H54 (cell line): ENCODE results near the gene NSF.
A peak's percentile ranks its signal among the peaks of the same experiment; 100 is the strongest.
"Not testable (repeated sequence)": the region's sequence is repeated elsewhere in the genome, so short reads cannot be mapped to it uniquely, and the experiment has no call there.

Experiments used
- DNase-seq: peaks from one replicate; pipeline ENCODE4 v3.0.0; 2011; ENCODE audit warnings: low spot score, mixed read lengths; ENCODE audit not compliant: insufficient read length
- FAIRE-seq: peaks from 3 replicates; lab custom pipeline; 2011; peaks lifted over from hg19 to GRCh38; lab: Jason Lieb, UNC

Gene NSF

DNA sequence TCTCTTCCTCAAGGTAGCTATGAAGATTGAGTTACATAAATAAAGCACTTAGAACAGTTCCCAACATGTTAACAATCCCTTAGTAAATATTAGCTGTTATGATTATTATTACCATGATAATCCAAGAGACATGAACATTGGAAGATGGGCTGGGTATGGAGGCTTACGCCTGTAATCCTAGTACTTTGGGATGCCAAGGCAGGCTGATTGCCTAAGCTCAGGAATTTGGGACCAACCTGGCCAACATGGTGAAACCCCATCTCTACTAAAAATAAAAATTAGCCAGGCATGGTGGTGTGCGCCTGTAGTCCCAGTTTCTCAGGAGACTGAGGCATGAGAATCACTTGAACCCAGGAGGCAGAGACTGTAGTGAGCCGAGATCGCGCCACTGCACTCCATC lies 34.3 kb downstream of the NSF start:
- not testable (repeated sequence) for DNase-seq, FAIRE-seq

DNA sequence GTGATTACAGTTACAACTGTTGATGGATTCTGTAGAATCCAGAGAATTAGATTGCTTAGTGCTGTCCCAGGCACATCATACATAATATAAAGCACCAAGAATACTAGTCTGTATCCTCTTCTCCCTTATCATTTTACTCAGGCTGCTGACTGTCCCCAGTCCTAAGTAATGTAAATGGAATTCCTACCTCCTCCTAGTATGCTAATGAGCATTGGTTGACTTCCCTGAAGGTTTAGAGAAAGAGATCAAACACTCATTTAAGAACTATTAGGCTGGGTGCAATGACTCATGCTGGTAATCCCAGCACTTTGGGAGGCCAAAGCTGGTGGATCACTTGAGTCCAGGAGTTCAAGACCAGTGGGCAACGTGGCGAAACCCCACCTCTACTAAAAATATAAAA lies 37.0 kb downstream of the NSF start:
- DNase-seq = not testable (repeated sequence)
- peak; percentile 93 for FAIRE-seq

DNA sequence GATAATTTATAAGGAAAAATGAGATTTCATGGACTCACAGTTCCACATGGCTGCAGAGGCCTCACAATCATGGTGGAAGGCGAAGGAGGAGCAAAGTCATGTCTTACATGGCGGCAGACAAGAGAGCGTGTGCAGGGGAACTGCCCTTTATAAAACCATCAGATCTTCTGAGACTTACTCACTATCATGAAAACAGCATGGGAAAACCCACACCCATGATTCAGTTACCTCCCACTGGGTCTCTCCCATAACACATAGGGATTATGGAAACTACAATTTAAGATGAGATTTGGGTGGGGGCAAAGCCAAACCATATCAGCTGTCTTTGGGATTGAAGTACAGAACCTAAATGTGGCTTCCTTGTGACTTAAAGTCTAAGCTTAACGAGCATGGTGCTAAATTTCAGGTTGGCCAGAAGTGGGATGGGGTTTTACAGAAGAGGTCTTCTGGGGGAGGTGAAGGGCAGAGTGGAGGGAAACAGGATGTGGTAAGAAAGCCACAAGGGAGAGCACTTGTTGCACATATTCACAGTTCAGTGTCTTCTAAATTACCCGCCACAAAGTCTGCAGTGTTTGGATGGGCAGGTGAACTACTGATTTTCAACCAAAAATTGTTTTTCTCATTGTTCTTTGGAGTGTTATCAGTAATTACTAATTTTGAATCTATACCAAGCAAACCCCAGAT lies 38.4 kb downstream of the NSF start:
- not testable (repeated sequence) for DNase-seq, FAIRE-seq

DNA sequence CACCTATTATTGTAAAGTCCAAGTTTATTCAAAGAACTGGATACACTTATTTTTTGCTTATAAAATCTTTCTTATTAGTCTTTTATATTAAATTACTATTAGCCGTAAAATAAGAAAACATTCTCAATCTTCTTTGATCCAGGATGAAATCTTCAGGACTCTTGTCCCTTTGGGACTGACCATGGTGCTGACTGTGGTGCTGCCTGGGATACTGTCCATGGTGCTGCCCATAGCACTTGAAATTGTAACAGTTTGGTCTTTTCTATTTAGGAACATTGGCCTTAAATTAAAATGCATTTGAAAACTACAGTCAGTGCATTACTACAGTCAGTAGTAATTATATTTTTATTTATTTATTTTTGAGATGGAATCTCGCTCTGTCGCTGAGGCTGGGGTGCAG lies 41.7 kb downstream of the NSF start:
- not testable (repeated sequence) for DNase-seq
- peak; percentile 27 for FAIRE-seq

DNA sequence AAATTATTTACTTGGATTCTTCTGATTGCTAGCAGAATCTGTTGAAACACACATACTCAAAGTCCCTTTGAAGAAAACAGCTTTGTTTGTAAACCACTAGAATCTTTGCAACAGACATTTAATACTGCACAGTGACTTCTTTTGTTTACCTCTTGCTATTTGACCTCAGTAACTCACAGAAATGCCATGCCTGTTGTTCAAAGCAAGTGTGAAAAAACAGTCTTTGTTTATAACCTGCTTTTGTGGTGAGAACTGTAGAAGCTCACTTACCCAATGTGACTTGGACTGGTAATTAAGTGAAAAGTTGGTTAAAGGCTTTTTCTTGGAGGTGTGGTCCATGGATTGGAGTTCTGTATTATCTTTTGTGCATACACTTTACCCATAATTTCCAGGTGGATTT lies 44.4 kb downstream of the NSF start:
- not testable (repeated sequence) for DNase-seq
- peak; percentile 36 for FAIRE-seq

DNA sequence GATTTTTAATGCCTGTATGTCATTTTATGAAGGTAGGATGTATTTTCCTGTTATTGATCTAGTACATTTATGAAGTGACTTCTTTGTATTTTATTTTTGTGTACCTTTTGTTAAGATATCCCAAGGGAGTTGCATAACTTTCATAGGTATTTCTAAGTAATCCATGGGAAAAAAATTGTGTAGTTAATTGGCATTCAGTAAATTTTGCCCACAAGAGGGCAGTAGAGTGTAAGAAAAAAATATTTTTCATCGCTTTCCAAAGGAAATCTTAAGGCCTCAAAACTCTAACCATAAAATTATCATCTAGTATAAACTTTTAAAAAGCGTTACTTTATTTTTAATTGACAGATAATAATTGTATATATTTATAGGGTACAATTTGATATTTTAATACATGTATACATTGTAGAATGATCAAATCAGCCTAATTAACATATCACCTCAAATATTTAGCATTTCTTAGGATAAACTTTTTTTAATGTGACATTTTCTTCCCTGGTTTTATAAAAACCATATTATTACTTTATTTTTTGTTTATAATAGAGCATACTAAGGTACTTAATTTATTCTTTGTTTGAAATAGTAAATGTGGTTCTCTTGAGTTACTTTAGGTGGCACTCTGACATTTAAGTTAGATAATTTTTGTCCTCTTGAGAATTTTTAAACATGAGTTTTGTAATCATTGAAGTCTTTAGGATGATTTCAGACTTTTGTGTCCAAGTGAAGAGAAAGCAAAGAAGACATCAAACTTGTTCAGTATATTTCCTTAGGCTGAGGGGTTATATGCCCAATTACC lies 51.6 kb downstream of the NSF start:
- peak; percentile 97 for FAIRE-seq
- DNase-seq = not testable (repeated sequence)

DNA sequence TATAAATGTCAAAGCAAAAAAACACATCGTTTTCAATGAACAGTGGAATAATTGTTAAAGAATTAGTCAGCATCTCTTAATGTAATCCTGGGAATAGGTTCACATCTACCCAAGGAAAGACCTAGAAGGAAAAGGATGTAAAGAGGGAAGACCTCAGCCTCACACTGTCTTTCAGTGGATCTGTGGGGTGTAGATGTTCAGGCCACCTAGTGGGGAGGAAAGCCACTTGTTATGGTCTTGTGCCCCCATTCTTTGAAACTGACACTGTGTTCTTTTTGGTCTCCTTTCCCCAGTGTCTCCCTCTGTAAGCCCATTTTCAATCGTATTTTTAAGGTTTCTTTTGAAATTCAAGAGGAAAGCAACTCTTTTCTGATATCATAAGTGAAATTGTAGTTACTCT lies 56.8 kb downstream of the NSF start:
- peak; percentile 87 for FAIRE-seq
- DNase-seq = not testable (repeated sequence)

DNA sequence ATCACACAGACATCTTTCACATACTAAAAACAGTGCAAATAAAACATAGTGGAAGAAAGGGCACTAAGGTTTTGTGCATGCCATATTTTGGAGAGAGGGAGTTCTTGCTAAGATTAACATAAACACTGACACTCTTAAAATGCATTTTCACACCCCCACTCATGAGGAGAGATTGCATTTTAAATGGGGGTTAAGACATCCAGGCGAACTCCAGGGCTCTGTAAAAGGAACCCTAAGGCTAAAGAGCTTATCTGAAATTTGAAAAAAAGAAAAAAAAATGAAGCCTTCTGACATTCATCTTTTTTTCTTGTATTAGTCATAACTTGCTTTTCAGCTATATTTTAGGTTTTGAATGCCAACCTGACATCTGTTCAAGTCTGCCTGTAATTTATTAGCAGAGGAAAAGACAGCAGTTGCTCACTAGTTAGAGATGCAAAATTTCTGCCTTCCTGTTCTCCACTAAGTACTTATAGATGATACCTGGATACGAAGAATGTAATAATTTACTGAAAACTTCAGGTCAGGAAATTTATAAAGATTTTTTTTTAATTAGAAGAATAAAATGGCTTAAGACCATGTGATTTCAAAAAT lies 57.3 kb downstream of the NSF start:
- not testable (repeated sequence) for FAIRE-seq

DNA sequence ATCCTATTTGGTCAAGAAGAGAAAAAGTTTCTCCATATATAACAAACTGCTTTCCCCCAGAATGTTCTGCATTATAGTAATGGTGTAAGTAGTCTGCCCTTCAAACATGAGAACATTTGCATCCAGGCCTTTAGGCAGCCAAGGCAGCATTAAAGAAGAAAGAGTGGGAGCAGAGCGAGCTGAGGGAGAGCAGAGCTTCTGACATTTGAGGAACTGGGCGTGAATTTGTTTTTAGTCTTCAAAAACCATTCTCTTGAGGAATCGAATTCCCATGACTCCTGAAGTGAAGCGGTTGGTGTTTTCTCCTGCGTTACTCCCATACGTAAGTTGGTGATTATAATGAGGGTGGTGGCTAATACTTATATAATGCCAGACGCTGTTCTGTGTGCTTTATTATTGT lies 58.8 kb downstream of the NSF start:
- DNase-seq, FAIRE-seq: not testable (repeated sequence)

More for the DNA sequence above, 57.3 kb downstream of the NSF start:
- not testable (repeated sequence) for DNase-seq

DNA sequence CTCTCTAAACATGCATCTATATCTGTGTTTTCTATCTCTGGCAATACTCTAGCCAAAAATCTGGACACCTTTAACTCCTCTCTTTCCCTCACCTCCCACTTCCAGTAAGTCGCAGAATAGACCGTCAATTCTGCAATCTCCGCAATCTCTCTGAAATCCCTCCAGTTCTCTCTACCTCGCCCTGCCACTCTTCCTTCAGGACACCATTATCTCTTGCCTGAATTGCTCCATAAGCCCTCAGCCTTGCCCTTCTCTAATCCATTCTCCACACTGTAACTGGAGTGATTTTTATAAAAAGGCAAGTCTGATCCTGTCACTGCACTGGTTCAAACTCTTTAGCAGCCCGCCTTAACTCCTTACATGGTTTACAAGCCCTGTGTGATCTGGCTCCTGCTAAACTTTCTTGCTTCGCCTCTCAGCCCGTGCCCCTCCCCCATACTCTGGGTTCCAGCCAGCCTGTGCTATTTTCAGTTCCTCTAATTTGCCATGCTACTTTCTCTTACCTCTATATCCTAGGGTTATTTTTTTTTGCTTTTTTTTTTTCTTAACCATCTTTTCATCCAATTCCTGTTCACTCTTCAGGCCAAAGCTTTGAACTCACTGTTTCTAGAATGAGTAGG lies 61.7 kb downstream of the NSF start:
- not testable (repeated sequence) for DNase-seq, FAIRE-seq

DNA sequence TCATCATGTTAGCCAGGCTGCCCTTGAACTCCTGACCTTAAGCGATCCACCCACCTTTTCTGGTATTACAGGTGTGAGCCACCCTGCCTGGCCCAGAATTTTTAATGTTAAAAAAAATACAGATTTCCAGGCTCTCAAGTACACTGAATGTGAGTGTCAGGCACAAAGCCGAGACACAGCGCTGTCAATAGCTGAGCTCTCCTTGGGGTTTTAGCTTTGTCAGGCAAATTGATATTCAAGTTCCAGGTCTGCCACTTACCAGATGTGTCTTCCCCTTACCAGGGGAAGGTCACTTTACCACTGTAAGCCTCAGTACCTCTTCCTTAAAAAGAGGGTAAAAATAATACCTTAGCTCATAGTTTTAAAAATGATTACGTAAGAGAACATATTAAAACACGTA lies 67.8 kb downstream of the NSF start:
- DNase-seq = not testable (repeated sequence)
- FAIRE-seq = peak; percentile 78

DNA sequence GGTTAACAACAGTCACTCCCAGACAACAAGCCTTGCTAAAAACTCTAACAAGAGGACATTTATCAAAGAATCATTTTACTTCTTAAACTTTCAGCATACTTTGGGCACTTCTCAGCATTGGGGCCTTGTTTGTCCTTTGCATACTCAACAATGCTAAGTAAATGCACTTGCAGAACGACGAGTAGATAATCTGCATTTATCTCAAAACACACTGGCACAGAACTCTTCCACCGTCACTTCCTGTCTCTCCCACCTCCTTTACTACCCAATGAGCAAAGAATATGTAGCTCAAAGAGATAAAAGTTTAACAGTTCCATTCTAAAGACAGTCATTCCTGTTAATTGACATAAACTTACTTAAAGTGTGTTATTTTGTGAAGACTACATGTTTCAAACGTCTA lies 69.2 kb downstream of the NSF start:
- peak; percentile 87 for FAIRE-seq
- not testable (repeated sequence) for DNase-seq

DNA sequence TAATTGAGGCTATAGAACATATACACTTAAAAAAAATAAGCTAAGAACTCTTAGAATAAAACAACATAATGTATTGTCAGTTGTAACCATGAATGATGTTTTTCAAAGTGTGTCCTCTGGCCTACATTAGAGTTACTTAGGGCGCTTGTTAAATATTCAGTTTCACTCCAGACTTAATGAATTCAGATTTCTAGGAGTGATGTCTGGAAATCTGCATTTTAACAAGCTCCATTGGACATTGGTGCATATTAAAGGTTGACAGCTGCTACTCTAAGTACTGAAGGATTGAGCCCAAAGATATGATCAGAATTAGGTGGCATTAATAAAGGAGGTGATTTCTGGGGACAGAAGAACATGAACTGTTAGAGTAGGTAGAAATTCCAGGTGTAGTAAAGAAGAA lies 72.7 kb downstream of the NSF start:
- not testable (repeated sequence) for DNase-seq, FAIRE-seq

DNA sequence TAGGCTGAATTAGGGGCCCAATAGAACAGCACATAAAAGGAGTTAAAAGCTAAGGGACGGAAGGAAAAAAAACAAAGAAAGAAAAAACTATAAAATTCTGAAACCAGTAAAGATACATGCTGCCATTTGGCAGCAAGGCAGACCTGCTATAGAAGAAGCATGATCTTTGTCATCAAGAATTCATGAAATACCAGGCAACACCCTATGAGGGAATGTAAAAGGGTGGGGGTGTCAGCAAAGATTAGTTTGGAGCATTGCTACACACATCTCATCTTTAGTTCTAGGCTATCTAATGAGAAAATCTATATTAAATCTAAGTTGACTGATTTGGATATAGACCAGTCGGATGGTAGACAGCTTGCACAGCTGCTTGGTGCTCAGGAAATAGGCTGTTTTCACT lies 73.1 kb downstream of the NSF start:
- not testable (repeated sequence) for DNase-seq

DNA sequence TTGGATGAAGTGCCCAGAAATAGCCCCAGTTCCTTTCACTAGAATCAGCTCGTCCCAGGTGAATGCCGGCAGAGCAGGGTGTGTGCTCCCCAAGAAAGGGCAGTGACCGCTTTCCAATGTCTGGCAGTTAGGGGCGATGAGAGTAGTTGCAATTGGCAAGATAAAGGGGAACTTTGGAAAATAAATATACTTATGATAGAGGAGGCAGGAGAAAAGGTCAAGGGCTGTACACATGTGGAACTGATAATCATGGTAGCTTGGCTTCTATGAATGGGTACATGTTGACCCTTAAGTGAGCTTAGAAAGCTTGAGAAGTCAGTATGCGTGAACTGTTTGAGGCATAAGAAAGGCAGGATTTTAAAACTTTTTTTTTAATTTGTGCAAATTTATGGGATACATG lies 75.5 kb downstream of the NSF start:
- not testable (repeated sequence) for FAIRE-seq, DNase-seq

More for the DNA sequence above, 73.1 kb downstream of the NSF start:
- peak; percentile 83 for FAIRE-seq

DNA sequence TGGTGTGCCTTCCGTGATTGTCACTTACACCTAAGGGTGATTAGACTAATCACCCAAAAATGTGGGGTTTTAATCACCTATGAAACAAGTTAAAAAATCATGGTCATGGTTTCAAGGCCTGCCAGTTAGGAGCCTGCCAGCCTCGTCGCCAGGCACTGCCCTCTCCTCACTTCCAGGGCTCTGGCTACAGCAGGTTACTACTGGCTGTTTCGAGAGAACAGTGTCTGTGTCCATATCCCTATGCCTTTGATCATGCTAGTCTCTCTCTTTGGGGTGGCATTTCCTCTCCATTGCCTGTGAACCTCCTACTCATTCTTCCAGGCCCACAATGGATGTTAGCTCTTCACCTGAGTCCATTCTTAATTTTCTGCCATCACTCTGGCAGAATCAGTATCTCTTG lies 80.3 kb downstream of the NSF start:
- peak; percentile 43 for FAIRE-seq
- not testable (repeated sequence) for DNase-seq

DNA sequence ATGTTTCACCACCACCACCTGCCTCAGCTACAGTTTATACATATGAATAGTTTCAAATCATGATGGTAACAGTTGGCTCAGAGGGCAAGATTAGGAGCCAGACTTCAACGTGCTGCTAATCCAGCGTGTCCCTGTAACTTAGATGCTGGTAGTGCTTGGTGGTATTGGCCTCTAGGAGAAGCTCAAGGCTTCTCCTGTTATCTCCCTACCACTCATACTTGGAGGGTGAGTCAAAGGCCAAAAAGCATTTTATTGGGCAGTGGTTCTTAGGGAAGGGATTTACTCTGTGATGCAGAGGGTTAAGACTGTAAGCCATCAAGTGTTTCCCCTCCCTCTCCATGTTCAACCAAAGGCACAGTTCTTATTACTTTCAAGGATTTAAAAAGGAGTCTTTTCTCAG lies 82.3 kb downstream of the NSF start:
- FAIRE-seq = peak; percentile 96
- not testable (repeated sequence) for DNase-seq

DNA sequence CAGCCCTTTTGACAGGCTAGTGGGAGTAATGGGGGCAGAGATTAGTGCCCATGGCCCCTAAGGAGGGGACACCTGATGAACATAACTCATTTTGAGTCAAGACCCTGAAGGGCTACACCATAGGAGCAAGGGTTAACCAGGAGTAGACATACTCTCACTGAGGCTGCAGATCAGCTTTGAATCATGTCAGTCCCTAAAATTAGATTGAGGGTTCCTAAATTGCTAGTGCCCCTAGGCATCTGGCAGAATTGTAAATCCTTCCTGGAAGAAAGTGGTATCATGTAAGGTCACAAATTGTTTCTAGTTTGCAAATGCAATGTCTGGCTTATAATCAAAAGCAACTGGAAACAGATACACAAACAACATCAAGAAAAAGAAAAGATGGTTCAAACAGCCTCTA lies 87.3 kb downstream of the NSF start:
- not testable (repeated sequence) for FAIRE-seq, DNase-seq

DNA sequence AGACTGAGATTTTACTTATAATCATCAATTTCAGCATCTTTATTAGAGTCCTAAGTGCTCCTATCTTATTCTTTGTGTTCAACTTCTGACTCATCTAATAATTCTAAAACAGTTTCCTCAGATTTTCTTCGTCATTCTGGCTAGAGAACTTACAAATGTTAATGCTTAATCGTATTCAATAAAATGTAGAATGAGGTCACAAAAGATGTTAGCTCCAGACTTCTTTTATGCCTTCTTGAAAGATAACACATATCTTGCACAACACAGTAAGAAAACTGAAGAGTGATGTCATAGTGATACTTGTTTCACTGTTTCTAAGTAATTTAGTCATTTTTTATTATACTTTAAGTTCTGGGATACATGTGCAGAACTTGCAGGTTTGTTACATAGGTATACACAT lies 93.2 kb downstream of the NSF start:
- FAIRE-seq = peak; percentile 85
- DNase-seq = not testable (repeated sequence)

DNA sequence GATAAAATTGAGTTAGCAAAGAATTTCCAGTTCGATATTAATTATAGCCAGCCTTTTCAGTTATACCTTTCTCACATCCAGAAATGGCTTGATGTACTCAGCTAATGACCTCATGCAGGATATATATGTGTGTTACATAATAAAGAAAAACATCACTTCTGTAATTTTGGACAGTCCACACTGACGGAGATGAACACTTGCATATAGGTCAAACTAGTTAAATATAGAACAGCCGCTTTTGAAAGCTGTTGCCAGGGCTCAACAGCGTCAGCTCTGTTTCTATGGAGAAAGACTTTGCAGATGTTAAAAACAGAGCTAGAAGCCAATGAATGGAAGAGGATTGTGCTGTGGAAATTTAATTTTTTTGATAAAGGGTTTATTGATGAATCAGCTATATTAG lies 94.8 kb downstream of the NSF start:
- DNase-seq = not testable (repeated sequence)
- FAIRE-seq = peak; percentile 30
